ENCODE results near the gene RLIM.
A peak's percentile ranks its signal among the peaks of the same experiment; 100 is the strongest.

Gene RLIM

GRCh38 chrX:74536152-74536831 is 78.1 kb downstream of the RLIM start:
- DNase-seq = peak; percentile 33

- DNase-seq = peak; percentile 35
These were observed 78.8 kb downstream of the RLIM start for GRCh38 chrX:74535408-74536151.

All from CD4-positive, alpha-beta T cell treated with Interleukin-17A for 1 hour (primary cell).